SK-N-MC (cell line): Measurements from ENCODE around the gene DAAM2.

Source experiments
- DNase-seq: peaks from one replicate; pipeline ENCODE4 v3.0.0-alpha.2; 2011; ENCODE audit warnings: low read depth, low spot score
- H3K27ac ChIP-seq: fragments of 200-600 bp; sonication (generic); 2 replicates; pipeline ENCODE4 v1.5.1; 2016; ENCODE audit warnings: mixed run types
- H3K36me3 ChIP-seq: fragments of 200-600 bp; sonication (generic); 2 replicates; pipeline ENCODE4 v1.6.1; 2017; ENCODE audit warnings: antibody characterized with exemption, low read length, mixed read lengths; ENCODE audit not compliant: insufficient read depth
- H3K4me3 ChIP-seq: fragments of 200-600 bp; sonication (generic); 2 replicates; pipeline ENCODE4 v1.5.1; 2016
- H3K9ac ChIP-seq: fragments of 200-600 bp; sonication (generic); 2 replicates; pipeline ENCODE4 v1.8.0; 2017; ENCODE audit warnings: mixed run types, mixed read lengths; ENCODE audit not compliant: insufficient read length
- H3K9me3 ChIP-seq: fragments of 200-600 bp; sonication (generic); 2 replicates; pipeline ENCODE4 v1.6.1; 2017; ENCODE audit warnings: low read depth, mild to moderate bottlenecking, antibody characterized with exemption, low read length, moderate library complexity, mixed read lengths
- EZH2 ChIP-seq: fragments of 200-600 bp; sonication (generic); IDR thresholded peaks from one replicate; pipeline ENCODE4 v1.6.1; 2017; ENCODE audit warnings: antibody characterized with exemption
- FOXP2 ChIP-seq: optimal IDR thresholded peaks from 2 replicates; pipeline ENCODE3; 2011; ENCODE audit warnings: mild to moderate bottlenecking, moderate library complexity; ENCODE audit not compliant: insufficient read depth; ENCODE audit errors: extremely low read length, control extremely low read depth
- POLR2AphosphoS5 ChIP-seq: IDR thresholded peaks from 2 replicates; pipeline ENCODE4 v1.6.1; 2012; ENCODE audit warnings: mild to moderate bottlenecking, low read depth, low read length, borderline replicate concordance

The DAAM2 gene

GRCh38 chr6:39808346-39808745 is 16.2 kb downstream of the DAAM2 start:
- TF ChIP-seq EZH2 (no peak), POLR2AphosphoS5 (no peak), FOXP2 (no peak)
- H3K9ac ChIP-seq, result no peak overlapping the region
- no peak overlapping the region for H3K4me3 ChIP-seq
- no peak for DNase-seq
- 0 out of 2 replicates have a peak, but pooled peaks cover 4% of the 10 kb centered on the region for H3K36me3 ChIP-seq
- no peak overlapping the region for H3K27ac ChIP-seq
- H3K9me3 ChIP-seq, result no peaks in the 10 kb centered on the region

GRCh38 chr6:39808964-39809363 is 16.8 kb downstream of the DAAM2 start:
- 0 out of 2 replicates have a peak, but pooled peaks cover 4% of the 10 kb centered on the region for H3K36me3 ChIP-seq
- TF ChIP-seq EZH2 (no peak), FOXP2 (no peak), POLR2AphosphoS5 (no peak)
- no peak overlapping the region for H3K27ac ChIP-seq
- no peak for DNase-seq
- no peak overlapping the region for H3K9ac ChIP-seq
- no peaks in the 10 kb centered on the region for H3K9me3 ChIP-seq
- H3K4me3 ChIP-seq, result no peak overlapping the region

GRCh38 chr6:39811835-39812345 is 19.7 kb downstream of the DAAM2 start:
- Histone ChIP-seq H3K9ac (no peak overlapping the region), H3K4me3 (no peak overlapping the region), H3K27ac (no peak overlapping the region), H3K36me3 (peaks cover 28% of the 10 kb centered on the region), H3K9me3 (no peaks in the 10 kb centered on the region)
- DNase-seq, result no peak
- TF ChIP-seq POLR2AphosphoS5, result no peak
- TF ChIP-seq FOXP2, result no peak
- TF ChIP-seq EZH2, result no peak

GRCh38 chr6:39812496-39812852 is 20.3 kb downstream of the DAAM2 start:
- Histone ChIP-seq H3K36me3 (peaks cover 31% of the 10 kb centered on the region), H3K27ac (peak overlapping the region; percentile 80), H3K9me3 (no peaks in the 10 kb centered on the region), H3K9ac (no peak overlapping the region), H3K4me3 (peak overlapping the region; percentile 55)
- TF ChIP-seq FOXP2, result no peak
- no peak for TF ChIP-seq EZH2
- TF ChIP-seq POLR2AphosphoS5, result no peak
- DNase-seq, result no peak

- TF ChIP-seq EZH2 (no peak), FOXP2 (no peak), POLR2AphosphoS5 (no peak)
- H3K9me3 ChIP-seq, result no peaks in the 10 kb centered on the region
- peak; percentile 42 for DNase-seq
- peak overlapping the region; percentile 55 for H3K4me3 ChIP-seq
- peak overlapping the region; percentile 80 for H3K27ac ChIP-seq
- H3K36me3 ChIP-seq, result peaks cover 31% of the 10 kb centered on the region
- H3K9ac ChIP-seq, result peak overlapping the region; percentile 5
Measured at GRCh38 chr6:39812853-39813533, 20.8 kb downstream of the DAAM2 start.

GRCh38 chr6:39814236-39814635 is 22.1 kb downstream of the DAAM2 start:
- Histone ChIP-seq H3K9me3 (no peaks in the 10 kb centered on the region), H3K36me3 (peaks cover 31% of the 10 kb centered on the region), H3K4me3 (no peak overlapping the region), H3K27ac (no peak overlapping the region), H3K9ac (no peak overlapping the region)
- DNase-seq, result no peak
- TF ChIP-seq EZH2 (no peak), POLR2AphosphoS5 (no peak)

- Histone ChIP-seq H3K9me3 (no peaks in the 10 kb centered on the region), H3K36me3 (peaks cover 27% of the 10 kb centered on the region), H3K4me3 (no peak overlapping the region), H3K27ac (no peak overlapping the region), H3K9ac (no peak overlapping the region)
- no peak for TF ChIP-seq POLR2AphosphoS5
- TF ChIP-seq FOXP2, result no peak
- TF ChIP-seq EZH2, result no peak
- DNase-seq, result no peak
Measured at GRCh38 chr6:39815356-39815755, 23.2 kb downstream of the DAAM2 start.

GRCh38 chr6:39816747-39817146 is 24.6 kb downstream of the DAAM2 start:
- Histone ChIP-seq H3K36me3 (peaks cover 27% of the 10 kb centered on the region), H3K9me3 (no peaks in the 10 kb centered on the region), H3K9ac (no peak overlapping the region), H3K4me3 (no peak overlapping the region), H3K27ac (no peak overlapping the region)
- TF ChIP-seq FOXP2 (no peak), POLR2AphosphoS5 (no peak), EZH2 (no peak)
- DNase-seq, result no peak

- H3K36me3 ChIP-seq, result peaks cover 27% of the 10 kb centered on the region
- H3K9me3 ChIP-seq, result no peaks in the 10 kb centered on the region
- no peak overlapping the region for H3K4me3 ChIP-seq
- no peak for DNase-seq
- no peak overlapping the region for H3K27ac ChIP-seq
- no peak for TF ChIP-seq EZH2
- TF ChIP-seq FOXP2, result no peak
- no peak for TF ChIP-seq POLR2AphosphoS5
- H3K9ac ChIP-seq, result no peak overlapping the region
Measured at GRCh38 chr6:39818695-39819094, 26.5 kb downstream of the DAAM2 start.
